Activated CD4-positive, alpha-beta T cell treated with anti-CD3 and anti-CD28 coated beads, Interleukin-2, amount 10 ng/mL, durations not matched to agents 24 days and 14 days (primary cell): ENCODE measurements around the gene EIF4G1. TPM values are rescaled to one million over a fixed set of nuclear protein-coding genes. Genes with fewer than 3 reads are reported as not detected.

ENCODE experiments used
- DNase-seq: peaks from one replicate; pipeline ENCODE4 v3.0.0; 2022
- H3K27ac Mint-ChIP-seq: one replicate; pipeline ENCODE4 v1.8.0; 2022; ENCODE audit warnings: mild to moderate bottlenecking, mixed read lengths
- H3K27me3 Mint-ChIP-seq: one replicate; pipeline ENCODE4 v1.8.0; 2022; ENCODE audit warnings: mixed read lengths
- H3K36me3 Mint-ChIP-seq: one replicate; pipeline ENCODE4 v1.8.0; 2022; ENCODE audit warnings: low read depth, mild to moderate bottlenecking, mixed read lengths
- H3K4me1 Mint-ChIP-seq: one replicate; pipeline ENCODE4 v1.8.0; 2021; ENCODE audit warnings: mixed read lengths
- H3K4me3 Mint-ChIP-seq: one replicate; pipeline ENCODE4 v1.8.0; 2022; ENCODE audit warnings: mild to moderate bottlenecking, moderate library complexity, mixed read lengths
- H3K9me3 Mint-ChIP-seq: one replicate; pipeline ENCODE4 v1.8.0; 2021; ENCODE audit warnings: mixed read lengths
- intact Hi-C: fragments of 100-400 bp; cut with micrococcal nuclease; formaldehyde crosslinking; loops from one replicate; pipeline ENCODE4 v1.15.1; 2023
- total RNA-seq: library from RNA; stranded (reverse); gene quantifications from 2 replicates; pipeline ENCODE4 v1.2.3, GENCODE V29; 2022

EIF4G1 gene
- total RNA-seq, 1 donor from 2014 or later = 680 TPM

GRCh38 chr3:184295771-184296170 lies 18.6 kb upstream of the EIF4G1 start:
- DNase-seq = no peak
- Mint-ChIP-seq H3K27me3 (peaks cover 7% of the 10 kb centered on the region), H3K27ac (no peak overlapping the region), H3K36me3 (peaks cover 14% of the 10 kb centered on the region), H3K4me3 (no peak overlapping the region), H3K4me1 (peaks cover 18% of the 10 kb centered on the region), H3K9me3 (no peaks in the 10 kb centered on the region)
- intact Hi-C loops = no loop called here

- intact Hi-C loops = no loop called here
- Mint-ChIP-seq H3K9me3 (no peaks in the 10 kb centered on the region), H3K27ac (no peak overlapping the region), H3K4me3 (peak overlapping the region; percentile 99), H3K4me1 (peaks cover 18% of the 10 kb centered on the region), H3K27me3 (peaks cover 7% of the 10 kb centered on the region), H3K36me3 (peaks cover 21% of the 10 kb centered on the region)
- DNase-seq = no peak
These were observed 17.8 kb upstream of the EIF4G1 start for GRCh38 chr3:184296616-184297015.

- DNase-seq = peak; percentile 98
- Mint-ChIP-seq H3K4me1 (peaks cover 20% of the 10 kb centered on the region), H3K4me3 (peak within 1 kb of the TSS; percentile 99), H3K27me3 (peaks cover 6% of the 10 kb centered on the region), H3K27ac (peak within 1 kb of the TSS; percentile 90), H3K9me3 (no peaks in the 10 kb centered on the region), H3K36me3 (peaks cover 44% of the 10 kb centered on the region)
- intact Hi-C loops = loop anchor here (1.0 to 2.0 kb wide), 7 partner anchors 15 to 282 kb away; partner anchors contain the start of genes ABCC5, ABCF3, AP2M1 and EEF1AKMT4
These were observed 15.5 kb upstream of the EIF4G1 start, which contains the start of gene PSMD2 for GRCh38 chr3:184298759-184299487. Gene PSMD2 (plus strand): TSS chr3:184299241. CDS start chr3:184299267, 26 bp downstream.

GRCh38 chr3:184299488-184300377 lies 14.7 kb upstream of the EIF4G1 start:
- no peaks in the 10 kb centered on the region for H3K9me3 Mint-ChIP-seq
- intact Hi-C loops = loop anchor here (1.0 to 2.0 kb wide), 7 partner anchors 15 to 282 kb away; partner anchors contain the start of genes ABCC5, ABCF3, AP2M1 and EEF1AKMT4
- peaks cover 3% of the 10 kb centered on the region for H3K27me3 Mint-ChIP-seq
- H3K27ac Mint-ChIP-seq = peak overlapping the region; percentile 90
- H3K4me3 Mint-ChIP-seq = peak overlapping the region; percentile 99
- DNase-seq = no peak
- H3K4me1 Mint-ChIP-seq = peaks cover 20% of the 10 kb centered on the region
- peaks cover 52% of the 10 kb centered on the region for H3K36me3 Mint-ChIP-seq

- H3K4me1 Mint-ChIP-seq = peaks cover 20% of the 10 kb centered on the region
- H3K4me3 Mint-ChIP-seq = peak overlapping the region; percentile 99
- DNase-seq = no peak
- intact Hi-C loops = no loop called here
- H3K36me3 Mint-ChIP-seq = peaks cover 54% of the 10 kb centered on the region
- no peak overlapping the region for H3K27ac Mint-ChIP-seq
- H3K9me3 Mint-ChIP-seq = no peaks in the 10 kb centered on the region
- peaks cover 1% of the 10 kb centered on the region for H3K27me3 Mint-ChIP-seq
These were observed 14.1 kb upstream of the EIF4G1 start for GRCh38 chr3:184300378-184300720.

- Mint-ChIP-seq H3K9me3 (no peaks in the 10 kb centered on the region), H3K36me3 (peaks cover 84% of the 10 kb centered on the region), H3K27me3 (no peaks in the 10 kb centered on the region), H3K4me3 (no peak overlapping the region), H3K27ac (no peak overlapping the region), H3K4me1 (peaks cover 6% of the 10 kb centered on the region)
- DNase-seq = no peak
- intact Hi-C loops = no loop called here
These were observed 8.8 kb upstream of the EIF4G1 start for GRCh38 chr3:184305577-184305976.

GRCh38 chr3:184306341-184306972 lies 7.9 kb upstream of the EIF4G1 start:
- no peak overlapping the region for H3K4me3 Mint-ChIP-seq
- no peak for DNase-seq
- no peaks in the 10 kb centered on the region for H3K27me3 Mint-ChIP-seq
- H3K36me3 Mint-ChIP-seq = peaks cover 77% of the 10 kb centered on the region
- H3K4me1 Mint-ChIP-seq = peaks cover 6% of the 10 kb centered on the region
- no peaks in the 10 kb centered on the region for H3K9me3 Mint-ChIP-seq
- intact Hi-C loops = no loop called here
- H3K27ac Mint-ChIP-seq = no peak overlapping the region

GRCh38 chr3:184307915-184308314 lies 6.5 kb upstream of the EIF4G1 start:
- Mint-ChIP-seq H3K4me1 (peaks cover 4% of the 10 kb centered on the region), H3K27me3 (no peaks in the 10 kb centered on the region), H3K36me3 (peaks cover 63% of the 10 kb centered on the region), H3K27ac (no peak overlapping the region), H3K9me3 (no peaks in the 10 kb centered on the region), H3K4me3 (no peak overlapping the region)
- intact Hi-C loops = no loop called here
- DNase-seq = no peak

GRCh38 chr3:184308744-184309143 lies 5.7 kb upstream of the EIF4G1 start:
- no peak overlapping the region for H3K4me3 Mint-ChIP-seq
- no peaks in the 10 kb centered on the region for H3K9me3 Mint-ChIP-seq
- intact Hi-C loops = no loop called here
- peaks cover 54% of the 10 kb centered on the region for H3K36me3 Mint-ChIP-seq
- H3K27me3 Mint-ChIP-seq = no peaks in the 10 kb centered on the region
- peaks cover 4% of the 10 kb centered on the region for H3K4me1 Mint-ChIP-seq
- DNase-seq = no peak
- no peak overlapping the region for H3K27ac Mint-ChIP-seq

- Mint-ChIP-seq H3K4me3 (no peak overlapping the region), H3K27ac (no peak overlapping the region), H3K9me3 (no peaks in the 10 kb centered on the region), H3K27me3 (no peaks in the 10 kb centered on the region), H3K36me3 (peaks cover 41% of the 10 kb centered on the region), H3K4me1 (peaks cover 14% of the 10 kb centered on the region)
- DNase-seq = no peak
- intact Hi-C loops = no loop called here
These were observed 2.8 kb upstream of the EIF4G1 start for GRCh38 chr3:184311633-184312032.

- peaks cover 31% of the 10 kb centered on the region for H3K4me1 Mint-ChIP-seq
- H3K27ac Mint-ChIP-seq = peak overlapping the region; percentile 89
- intact Hi-C loops = loop anchor here (1.0 to 2.0 kb wide), 4 partner anchors 16 to 66 kb away; partner anchors contain the start of genes ALG3, EEF1AKMT4 and PSMD2
- H3K36me3 Mint-ChIP-seq = peaks cover 37% of the 10 kb centered on the region
- peak overlapping the region; percentile 89 for H3K4me3 Mint-ChIP-seq
- no peaks in the 10 kb centered on the region for H3K9me3 Mint-ChIP-seq
- no peaks in the 10 kb centered on the region for H3K27me3 Mint-ChIP-seq
- peak; percentile 90 for DNase-seq
These were observed 515 bp downstream of the EIF4G1 start for GRCh38 chr3:184314700-184315542.

GRCh38 chr3:184315543-184315867 lies 1.1 kb downstream of the EIF4G1 start:
- peak overlapping the region; percentile 89 for H3K4me3 Mint-ChIP-seq
- intact Hi-C loops = loop anchor here (2.0 kb wide), 1 partner anchor 67 kb away; the partner anchor contains the start of genes ALG3 and EEF1AKMT4
- H3K4me1 Mint-ChIP-seq = peaks cover 31% of the 10 kb centered on the region
- H3K36me3 Mint-ChIP-seq = peaks cover 38% of the 10 kb centered on the region
- H3K27me3 Mint-ChIP-seq = no peaks in the 10 kb centered on the region
- H3K27ac Mint-ChIP-seq = peak overlapping the region; percentile 89
- no peak for DNase-seq
- no peaks in the 10 kb centered on the region for H3K9me3 Mint-ChIP-seq
